HG02571 (cell line): ENCODE results near the gene METTL25.
A peak's percentile ranks its signal among the peaks of the same experiment; 100 is the strongest.
"Not testable (repeated sequence)": the region's sequence is repeated elsewhere in the genome, so short reads cannot be mapped to it uniquely, and the experiment has no call there.

ENCODE experiments used
- ATAC-seq: cut with Tn5 transposase; IDR thresholded peaks from one replicate; pipeline ENCODE4 v1.9.1; 2021; ENCODE audit warnings: mild to moderate bottlenecking, moderate library complexity; ENCODE audit not compliant: unreplicated experiment

Gene METTL25, protein sequence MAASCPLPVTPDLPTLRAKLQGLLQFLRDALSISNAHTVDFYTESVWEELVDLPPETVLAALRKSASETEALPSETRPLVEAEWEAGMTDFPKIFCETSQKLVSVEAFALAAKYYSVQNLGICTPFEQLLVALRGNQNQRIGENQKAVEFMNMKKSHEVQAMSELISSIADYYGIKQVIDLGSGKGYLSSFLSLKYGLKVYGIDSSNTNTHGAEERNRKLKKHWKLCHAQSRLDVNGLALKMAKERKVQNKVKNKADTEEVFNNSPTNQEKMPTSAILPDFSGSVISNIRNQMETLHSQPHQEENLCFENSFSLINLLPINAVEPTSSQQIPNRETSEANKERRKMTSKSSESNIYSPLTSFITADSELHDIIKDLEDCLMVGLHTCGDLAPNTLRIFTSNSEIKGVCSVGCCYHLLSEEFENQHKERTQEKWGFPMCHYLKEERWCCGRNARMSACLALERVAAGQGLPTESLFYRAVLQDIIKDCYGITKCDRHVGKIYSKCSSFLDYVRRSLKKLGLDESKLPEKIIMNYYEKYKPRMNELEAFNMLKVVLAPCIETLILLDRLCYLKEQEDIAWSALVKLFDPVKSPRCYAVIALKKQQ

DNA sequence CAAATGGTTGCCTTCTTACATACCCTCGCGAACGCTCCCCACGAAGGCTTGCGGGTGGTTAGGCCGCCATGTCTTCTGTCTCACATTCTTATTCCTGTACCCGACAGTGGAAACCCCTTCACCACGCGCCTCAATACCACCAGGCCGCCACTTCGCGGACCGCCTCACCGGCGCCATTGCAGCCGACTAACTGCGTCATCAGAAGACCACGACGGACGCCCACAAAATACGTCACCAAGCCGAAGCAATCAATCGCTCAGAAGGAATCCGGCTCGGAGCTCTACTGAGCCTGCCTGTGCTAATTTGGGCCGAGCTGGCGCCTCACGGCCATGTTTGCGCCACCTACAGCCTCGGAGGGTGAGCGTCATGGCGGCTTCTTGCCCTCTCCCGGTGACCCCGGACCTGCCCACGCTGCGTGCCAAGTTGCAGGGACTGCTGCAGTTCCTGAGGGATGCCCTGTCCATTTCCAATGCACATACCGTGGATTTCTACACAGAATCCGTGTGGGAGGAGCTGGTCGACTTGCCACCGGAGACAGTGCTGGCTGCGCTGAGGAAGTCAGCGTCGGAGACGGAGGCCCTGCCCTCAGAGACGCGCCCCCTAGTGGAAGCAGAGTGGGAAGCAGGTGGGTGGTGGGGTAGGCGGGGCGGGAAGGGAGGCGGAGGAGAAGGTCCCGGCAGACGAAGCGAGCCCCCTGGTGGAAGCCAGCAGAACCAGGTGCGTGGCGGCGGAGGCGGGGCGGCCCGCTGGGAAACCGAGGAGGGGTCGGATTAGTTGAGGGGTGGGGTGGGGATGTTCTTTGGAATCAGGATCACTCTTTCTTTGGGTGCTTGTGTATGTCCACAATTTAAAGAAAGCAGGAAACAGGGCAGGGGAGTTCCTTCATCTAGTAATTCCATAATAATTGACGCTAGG lies at the start of gene METTL25, which contains the start of gene CCDC59:
METTL25 (plus strand) TSS at position 330 of the 915 bp plus-strand sequence; CDS start at position 367, 37 bp downstream.
CCDC59 (minus strand) TSS at position 188 of the 915 bp plus-strand sequence; CDS start at position 177, 11 bp downstream.
- ATAC-seq: peak; percentile 94

GRCh38 chr12:82314406-82314892 lies 43.9 kb upstream of the METTL25 start:
- ATAC-seq: no peak

GRCh38 chr12:82319276-82319675 lies 39.1 kb upstream of the METTL25 start:
- no peak for ATAC-seq

GRCh38 chr12:82325540-82326336 lies 32.6 kb upstream of the METTL25 start:
- no peak for ATAC-seq

DNA sequence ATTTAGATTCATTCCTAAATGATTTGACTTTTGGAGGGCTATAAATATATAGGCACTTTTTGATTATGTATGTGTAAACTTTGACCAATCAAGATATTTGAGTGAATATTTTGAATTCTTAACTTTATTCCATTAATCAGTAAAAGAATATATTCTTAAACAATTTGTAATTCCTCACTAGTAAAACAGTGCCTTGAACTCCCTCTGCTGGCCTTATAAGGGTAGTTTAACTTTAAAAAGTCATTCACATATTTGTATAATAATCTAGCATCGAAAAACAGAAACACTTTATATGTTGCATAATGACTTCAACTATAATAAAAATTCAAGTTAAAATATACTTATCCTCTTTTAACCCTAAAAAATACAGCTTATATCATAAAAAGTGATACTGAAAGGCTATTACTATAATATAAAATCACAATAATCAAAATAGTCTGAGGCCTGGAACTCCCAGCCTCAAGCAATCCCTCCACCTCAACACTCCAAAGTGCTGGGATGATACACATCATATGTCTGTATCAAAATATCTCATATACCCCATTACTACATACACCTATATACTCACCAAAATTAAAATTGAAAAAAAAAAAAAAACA lies 31.3 kb upstream of the METTL25 start:
- no peak for ATAC-seq

DNA sequence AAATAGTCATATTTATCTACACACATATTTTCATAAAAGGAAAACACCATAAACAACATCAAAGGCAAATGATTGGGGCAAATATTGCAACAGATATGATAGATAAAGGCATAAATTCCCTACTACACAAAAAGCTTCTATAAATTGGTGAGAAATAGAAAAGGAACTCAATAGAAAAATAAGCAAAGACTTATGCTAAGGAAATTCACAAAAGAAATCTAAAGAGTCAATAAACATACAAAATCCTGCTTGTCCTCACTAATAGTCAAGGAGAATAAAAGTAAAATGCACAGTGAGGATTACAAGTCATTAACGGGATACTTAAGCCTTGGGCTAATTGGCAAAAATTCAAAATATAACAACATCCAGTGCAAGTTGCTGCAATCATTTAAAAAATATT lies 30.5 kb upstream of the METTL25 start:
- no peak for ATAC-seq

DNA sequence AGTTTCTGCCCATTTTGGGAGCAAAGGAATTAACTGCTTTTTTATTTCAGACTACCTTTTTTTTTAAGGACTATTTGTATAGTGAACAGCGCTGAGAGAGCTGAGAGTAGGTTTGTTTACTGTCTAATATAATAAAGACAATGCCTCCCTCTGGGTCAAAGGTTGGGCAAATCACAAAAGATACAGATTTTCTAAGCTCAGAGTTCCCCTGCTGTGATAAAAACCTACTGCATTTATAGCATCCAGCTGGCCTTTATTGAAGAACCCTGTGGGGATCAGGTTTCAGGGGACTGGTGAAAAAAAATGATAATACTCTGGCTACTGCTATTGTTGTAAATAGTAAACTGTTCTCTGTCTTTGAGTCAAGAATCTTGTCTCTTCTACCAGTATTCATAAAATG lies 28.8 kb upstream of the METTL25 start:
- no peak for ATAC-seq

GRCh38 chr12:82350161-82350560 lies 8.2 kb upstream of the METTL25 start:
- no peak for ATAC-seq

GRCh38 chr12:82351390-82351789 lies 6.9 kb upstream of the METTL25 start:
- ATAC-seq: no peak

DNA sequence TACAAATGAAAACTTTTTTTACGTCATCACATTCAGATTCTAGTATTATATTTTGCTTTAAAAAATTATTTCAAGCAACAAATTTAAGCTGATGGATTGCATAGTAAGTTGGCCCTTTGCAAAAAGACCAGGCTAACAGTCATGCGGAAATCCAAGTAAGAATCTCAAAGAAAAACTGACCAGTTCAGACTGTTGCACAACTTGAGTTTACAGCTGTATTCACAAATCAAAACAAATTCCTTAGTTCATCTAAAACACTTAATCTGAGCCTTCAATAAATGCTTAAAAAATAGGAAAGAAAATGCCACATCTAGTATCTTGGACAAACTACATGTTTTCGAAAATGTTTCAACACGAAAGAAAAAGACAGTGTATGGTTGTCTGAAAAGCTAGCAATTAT lies 989 bp upstream of the METTL25 start:
- no peak for ATAC-seq

- ATAC-seq: no peak
Measured at GRCh38 chr12:82357845-82358199, 507 bp upstream of the METTL25 start.

- ATAC-seq: peak; percentile 14
Measured at GRCh38 chr12:82359115-82359478, 768 bp downstream of the METTL25 start.

- ATAC-seq: not testable (repeated sequence)
Measured at GRCh38 chr12:82360834-82361233, 2.5 kb downstream of the METTL25 start.

DNA sequence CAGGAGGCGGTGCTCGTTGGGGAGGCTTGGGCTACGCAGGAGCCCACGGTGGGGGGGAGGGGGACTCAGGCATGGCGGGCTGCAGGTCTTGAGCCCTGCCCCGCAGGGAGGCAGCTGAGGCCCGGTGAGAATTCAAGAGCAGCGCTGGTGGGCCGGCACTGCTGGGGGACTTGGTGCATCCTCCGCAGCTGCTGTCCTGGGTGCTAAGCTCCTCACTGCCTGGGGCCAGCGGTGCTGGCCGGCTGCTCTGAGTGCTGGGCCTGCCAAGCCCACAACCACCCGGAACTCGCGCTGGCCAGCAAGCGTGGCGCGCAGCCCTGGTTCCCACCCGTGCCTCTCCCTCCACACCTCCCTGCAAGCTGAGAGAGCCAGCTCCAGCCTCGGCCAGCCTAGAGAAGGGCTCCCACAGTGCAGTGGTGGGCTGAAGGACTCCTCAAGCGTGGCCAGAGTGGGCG lies 3.2 kb downstream of the METTL25 start:
- ATAC-seq: no peak

- ATAC-seq: no peak
Measured at GRCh38 chr12:82363990-82364389, 5.7 kb downstream of the METTL25 start.

GRCh38 chr12:82366197-82366596 lies 7.9 kb downstream of the METTL25 start:
- no peak for ATAC-seq

- ATAC-seq: no peak
Measured at GRCh38 chr12:82375201-82375600, 16.9 kb downstream of the METTL25 start.

DNA sequence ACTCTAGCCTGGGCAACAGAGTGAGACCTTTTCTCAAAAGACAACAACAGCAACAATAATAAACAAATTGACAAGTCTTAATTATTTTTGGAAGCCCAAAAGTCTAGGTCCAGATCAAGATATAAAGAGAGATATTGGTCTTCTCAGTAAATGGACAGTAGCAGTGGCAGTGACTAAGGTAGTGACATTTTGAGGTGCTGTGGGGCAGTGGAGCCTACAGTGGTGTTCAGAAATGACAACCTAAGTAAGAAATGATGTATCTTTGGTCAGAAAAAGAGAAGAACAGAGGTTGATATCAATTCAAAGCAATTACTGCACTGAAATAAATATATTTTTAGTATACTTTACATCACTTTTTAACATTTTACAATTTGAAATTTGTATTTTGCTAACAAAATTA lies 20.7 kb downstream of the METTL25 start:
- ATAC-seq: no peak

GRCh38 chr12:82383930-82384552 lies 25.7 kb downstream of the METTL25 start:
- ATAC-seq: peak; percentile 68
